HepG2 (cell line): ENCODE data around the gene SCARB2. TPM values are rescaled to one million over a fixed set of nuclear protein-coding genes. Genes with fewer than 3 reads are reported as not detected.

Source experiments
- ARNT ChIP-seq: fragments of 450-650 bp; IDR thresholded peaks from 2 replicates; pipeline ENCODE4 v1.6.1; 2017
- CBFB ChIP-seq: sonication (generic); formaldehyde crosslinking; IDR thresholded peaks from 2 replicates; pipeline ENCODE4 v1.4.0; 2020; ENCODE audit warnings: missing genetic modification reagents
- HNF4A ChIP-seq: sonication (generic); formaldehyde crosslinking; IDR thresholded peaks from 2 replicates; pipeline ENCODE4 v1.4.0; 2020; ENCODE audit warnings: missing genetic modification reagents
- HOXD1 ChIP-seq: sonication (generic); formaldehyde crosslinking; IDR thresholded peaks from 2 replicates; pipeline ENCODE4 v1.5.0; 2020; ENCODE audit warnings: missing genetic modification reagents
- JDP2 ChIP-seq: sonication (generic); formaldehyde crosslinking; IDR thresholded peaks from 2 replicates; pipeline ENCODE4 v1.8.1; 2022; ENCODE audit warnings: missing genetic modification reagents, borderline replicate concordance
- MAFK ChIP-seq, 2 experiments: IDR thresholded peaks in 1 of 2; conservative IDR thresholded peaks in 1 of 2; 2 replicates each; pipeline ENCODE4 v1.6.1; 2011; ENCODE audit warnings: improper control_type of control experiment in 2 of 2, low read length in 2 of 2
- MAZ ChIP-seq, 2 experiments: sonication (generic) in 1 of 2; formaldehyde crosslinking in 1 of 2; IDR thresholded peaks; 2 replicates each; pipeline versions ENCODE4 v1.5.0 to v1.6.1; 2012 to 2020; ENCODE audit warnings: low read depth in 2 of 2, mild to moderate bottlenecking in 2 of 2, borderline replicate concordance in 1 of 2, improper control_type of control experiment in 1 of 2, low read length in 1 of 2, missing genetic modification reagents in 1 of 2, moderate library complexity in 1 of 2
- NPAS2 ChIP-seq: sonication (generic); formaldehyde crosslinking; IDR thresholded peaks from 2 replicates; pipeline ENCODE4 v1.8.0; 2022; ENCODE audit warnings: mild to moderate bottlenecking, missing genetic modification reagents, borderline replicate concordance
- POLR2A ChIP-seq, 2 experiments: IDR thresholded peaks; 2 replicates each; pipeline ENCODE4 v1.6.1; 2011; ENCODE audit warnings: low read depth in 2 of 2, low read length in 2 of 2, mild to moderate bottlenecking in 1 of 2, moderate library complexity in 1 of 2; ENCODE audit not compliant: insufficient read depth in 1 of 2
- RBM39 ChIP-seq: fragments of 200-400 bp; formaldehyde crosslinking; IDR thresholded peaks from one replicate; pipeline ENCODE4 v1.6.1; 2018; ENCODE audit warnings: antibody characterized with exemption, mild to moderate bottlenecking, low read depth, low read length; ENCODE audit not compliant: poor library complexity, severe bottlenecking
- SNAPC2 ChIP-seq: sonication (generic); formaldehyde crosslinking; IDR thresholded peaks from 2 replicates; pipeline ENCODE4 v1.8.1; 2022; ENCODE audit warnings: mild to moderate bottlenecking, missing genetic modification reagents
- ZFP62 ChIP-seq: sonication (generic); formaldehyde crosslinking; IDR thresholded peaks from 2 replicates; pipeline ENCODE4 v1.4.0; 2020; ENCODE audit warnings: missing genetic modification reagents
- ZFP90 ChIP-seq: sonication (generic); formaldehyde crosslinking; IDR thresholded peaks from 2 replicates; pipeline ENCODE4 v1.8.0; 2022; ENCODE audit warnings: missing genetic modification reagents, mild to moderate bottlenecking, inconsistent platforms, borderline replicate concordance
- ZNF10 ChIP-seq: sonication (generic); formaldehyde crosslinking; IDR thresholded peaks from 2 replicates; pipeline ENCODE4 v1.4.0; 2020; ENCODE audit warnings: mild to moderate bottlenecking, low read depth, missing genetic modification reagents, borderline replicate concordance
- polyA plus RNA-seq, 8 experiments: library from polyadenylated mRNA; depleted of rRNA in 3 of 8; stranded (reverse) in 7 of 8; unstranded in 1 of 8; fragments of >200 nt; fragmentation: Illumina TruSeq in 4 of 8; extraction: Trizol in 4 of 8; gene quantifications; 2 replicates each; pipeline versions ENCODE4 v1.2.1 to v1.2.3, GENCODE V29; 2011 to 2016; ENCODE audit warnings: low read depth in 4 of 8, missing spikeins in 1 of 8, mixed read lengths in 1 of 8; ENCODE audit not compliant: insufficient read depth in 1 of 8
- total RNA-seq, 5 experiments: library from RNA; depleted of rRNA; stranded (reverse); fragments of >200 nt; fragmentation: Illumina TruSeq; extraction: Trizol; gene quantifications; 2 replicates each; pipeline ENCODE4 v1.2.3, GENCODE V29; 2016; ENCODE audit warnings: low read depth in 1 of 5
- TF ChIP-seq, protein P1 (sequence below): sonication (generic); formaldehyde crosslinking; IDR thresholded peaks from 2 replicates; pipeline ENCODE4 v1.4.0; 2020; ENCODE audit warnings: missing genetic modification reagents
- TF ChIP-seq, protein P2 (sequence below): sonication (generic); formaldehyde crosslinking; IDR thresholded peaks from 2 replicates; pipeline ENCODE4 v1.5.1; 2020; ENCODE audit warnings: missing genetic modification reagents, mild to moderate bottlenecking, borderline replicate concordance
- TF ChIP-seq, protein P3 (sequence below): sonication (generic); formaldehyde crosslinking; IDR thresholded peaks from 2 replicates; pipeline ENCODE4 v1.9.0; 2022; ENCODE audit warnings: missing genetic modification reagents, mild to moderate bottlenecking, borderline replicate concordance

Gene SCARB2
- total and polyA plus RNA-seq, 2 of the 13 experiments (the other 11 are each of a cell fraction or from before 2014, with no cell fraction given) = 40.6 to 43.4 TPM

DNA sequence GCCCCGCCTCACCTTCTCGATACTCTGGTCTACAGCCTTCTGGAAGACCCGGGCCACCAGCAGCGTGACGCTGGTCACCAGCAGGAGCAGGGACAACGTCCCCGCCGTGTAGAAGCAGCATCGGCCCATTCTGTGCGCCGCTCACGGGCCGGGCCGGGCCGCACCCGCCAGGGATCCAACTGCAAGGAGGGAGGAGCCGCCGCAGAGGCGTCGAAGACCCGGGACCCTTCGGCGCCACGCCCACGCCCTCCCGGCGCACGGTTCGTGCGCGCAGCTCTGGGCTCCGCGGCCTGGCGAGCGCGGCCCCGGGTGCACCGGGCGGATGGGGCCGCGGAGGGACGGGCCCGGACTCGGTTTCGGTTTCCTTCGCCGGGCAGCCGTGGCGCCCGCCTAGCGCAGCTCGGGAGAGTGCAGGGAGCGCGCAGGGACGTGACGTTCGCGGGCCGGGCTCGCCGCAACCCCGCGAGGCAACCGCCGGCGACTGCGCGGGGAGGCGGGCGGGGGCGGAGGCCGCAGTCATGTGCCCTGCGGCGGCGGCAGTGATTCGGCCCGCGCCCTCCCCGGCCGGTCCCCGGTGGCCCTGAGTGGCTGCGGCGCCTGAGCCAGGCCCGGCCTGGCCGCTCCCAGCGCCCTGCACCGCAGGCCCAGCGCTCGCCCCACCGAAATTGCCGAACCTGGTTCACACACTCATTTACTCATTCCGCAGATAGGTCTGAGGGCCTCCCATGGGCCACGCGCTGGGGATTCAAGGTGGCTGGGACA, at the start of gene SCARB2 (continued):
- TF ChIP-seq ZNF10 (no peak), CBFB (CRISPR knock-in tag) (no peak), MAZ (IDR thresholded peaks at IDR 0.05; ENCODE audit: borderline replicate concordance, low read depth, low read length) (peak; percentile 53; the same call in 1 of the 2 replicates), MAZ (CRISPR knock-in tag; IDR thresholded peaks at IDR 0.05; ENCODE audit: low read depth) (peak; percentile 84), ARNT (no peak), MAFK (conservative IDR thresholded peaks at IDR 0.05 in 1 of 2, IDR thresholded peaks at IDR 0.05 in 1 of 2; ENCODE audit: low read length in 2 of 2) (no peak), RBM39 (no peak), JDP2 (no peak; the same call in 1 of the 2 replicates), ZFP62 (CRISPR knock-in tag) (no peak), SNAPC2 (CRISPR knock-in tag) (no peak), NPAS2 (CRISPR knock-in tag) (no peak), POLR2A (IDR thresholded peaks at IDR 0.05; ENCODE audit: insufficient read depth in 1 of 2, low read depth in 2 of 2, low read length in 2 of 2) (peak in 1 of 2 experiments; percentile 84; a peak in 2 of 4 replicates), ZFP90 (CRISPR knock-in tag) (no peak), HOXD1 (no peak), HNF4A (no peak)
- TF ChIP-seq, protein P1, sequence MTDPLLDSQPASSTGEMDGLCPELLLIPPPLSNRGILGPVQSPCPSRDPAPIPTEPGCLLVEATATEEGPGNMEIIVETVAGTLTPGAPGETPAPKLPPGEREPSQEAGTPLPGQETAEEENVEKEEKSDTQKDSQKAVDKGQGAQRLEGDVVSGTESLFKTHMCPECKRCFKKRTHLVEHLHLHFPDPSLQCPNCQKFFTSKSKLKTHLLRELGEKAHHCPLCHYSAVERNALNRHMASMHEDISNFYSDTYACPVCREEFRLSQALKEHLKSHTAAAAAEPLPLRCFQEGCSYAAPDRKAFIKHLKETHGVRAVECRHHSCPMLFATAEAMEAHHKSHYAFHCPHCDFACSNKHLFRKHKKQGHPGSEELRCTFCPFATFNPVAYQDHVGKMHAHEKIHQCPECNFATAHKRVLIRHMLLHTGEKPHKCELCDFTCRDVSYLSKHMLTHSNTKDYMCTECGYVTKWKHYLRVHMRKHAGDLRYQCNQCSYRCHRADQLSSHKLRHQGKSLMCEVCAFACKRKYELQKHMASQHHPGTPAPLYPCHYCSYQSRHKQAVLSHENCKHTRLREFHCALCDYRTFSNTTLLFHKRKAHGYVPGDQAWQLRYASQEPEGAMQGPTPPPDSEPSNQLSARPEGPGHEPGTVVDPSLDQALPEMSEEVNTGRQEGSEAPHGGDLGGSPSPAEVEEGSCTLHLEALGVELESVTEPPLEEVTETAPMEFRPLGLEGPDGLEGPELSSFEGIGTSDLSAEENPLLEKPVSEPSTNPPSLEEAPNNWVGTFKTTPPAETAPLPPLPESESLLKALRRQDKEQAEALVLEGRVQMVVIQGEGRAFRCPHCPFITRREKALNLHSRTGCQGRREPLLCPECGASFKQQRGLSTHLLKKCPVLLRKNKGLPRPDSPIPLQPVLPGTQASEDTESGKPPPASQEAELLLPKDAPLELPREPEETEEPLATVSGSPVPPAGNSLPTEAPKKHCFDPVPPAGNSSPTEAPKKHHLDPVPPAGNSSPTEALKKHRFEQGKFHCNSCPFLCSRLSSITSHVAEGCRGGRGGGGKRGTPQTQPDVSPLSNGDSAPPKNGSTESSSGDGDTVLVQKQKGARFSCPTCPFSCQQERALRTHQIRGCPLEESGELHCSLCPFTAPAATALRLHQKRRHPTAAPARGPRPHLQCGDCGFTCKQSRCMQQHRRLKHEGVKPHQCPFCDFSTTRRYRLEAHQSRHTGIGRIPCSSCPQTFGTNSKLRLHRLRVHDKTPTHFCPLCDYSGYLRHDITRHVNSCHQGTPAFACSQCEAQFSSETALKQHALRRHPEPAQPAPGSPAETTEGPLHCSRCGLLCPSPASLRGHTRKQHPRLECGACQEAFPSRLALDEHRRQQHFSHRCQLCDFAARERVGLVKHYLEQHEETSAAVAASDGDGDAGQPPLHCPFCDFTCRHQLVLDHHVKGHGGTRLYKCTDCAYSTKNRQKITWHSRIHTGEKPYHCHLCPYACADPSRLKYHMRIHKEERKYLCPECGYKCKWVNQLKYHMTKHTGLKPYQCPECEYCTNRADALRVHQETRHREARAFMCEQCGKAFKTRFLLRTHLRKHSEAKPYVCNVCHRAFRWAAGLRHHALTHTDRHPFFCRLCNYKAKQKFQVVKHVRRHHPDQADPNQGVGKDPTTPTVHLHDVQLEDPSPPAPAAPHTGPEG (CRISPR knock-in tag) = peak; percentile 72; the same call in 1 of the 2 replicates
- TF ChIP-seq, protein P2, sequence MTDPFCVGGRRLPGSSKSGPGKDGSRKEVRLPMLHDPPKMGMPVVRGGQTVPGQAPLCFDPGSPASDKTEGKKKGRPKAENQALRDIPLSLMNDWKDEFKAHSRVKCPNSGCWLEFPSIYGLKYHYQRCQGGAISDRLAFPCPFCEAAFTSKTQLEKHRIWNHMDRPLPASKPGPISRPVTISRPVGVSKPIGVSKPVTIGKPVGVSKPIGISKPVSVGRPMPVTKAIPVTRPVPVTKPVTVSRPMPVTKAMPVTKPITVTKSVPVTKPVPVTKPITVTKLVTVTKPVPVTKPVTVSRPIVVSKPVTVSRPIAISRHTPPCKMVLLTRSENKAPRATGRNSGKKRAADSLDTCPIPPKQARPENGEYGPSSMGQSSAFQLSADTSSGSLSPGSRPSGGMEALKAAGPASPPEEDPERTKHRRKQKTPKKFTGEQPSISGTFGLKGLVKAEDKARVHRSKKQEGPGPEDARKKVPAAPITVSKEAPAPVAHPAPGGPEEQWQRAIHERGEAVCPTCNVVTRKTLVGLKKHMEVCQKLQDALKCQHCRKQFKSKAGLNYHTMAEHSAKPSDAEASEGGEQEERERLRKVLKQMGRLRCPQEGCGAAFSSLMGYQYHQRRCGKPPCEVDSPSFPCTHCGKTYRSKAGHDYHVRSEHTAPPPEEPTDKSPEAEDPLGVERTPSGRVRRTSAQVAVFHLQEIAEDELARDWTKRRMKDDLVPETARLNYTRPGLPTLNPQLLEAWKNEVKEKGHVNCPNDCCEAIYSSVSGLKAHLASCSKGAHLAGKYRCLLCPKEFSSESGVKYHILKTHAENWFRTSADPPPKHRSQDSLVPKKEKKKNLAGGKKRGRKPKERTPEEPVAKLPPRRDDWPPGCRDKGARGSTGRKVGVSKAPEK = peak; percentile 87; the same call in 1 of the 2 replicates
- TF ChIP-seq, protein P3, sequence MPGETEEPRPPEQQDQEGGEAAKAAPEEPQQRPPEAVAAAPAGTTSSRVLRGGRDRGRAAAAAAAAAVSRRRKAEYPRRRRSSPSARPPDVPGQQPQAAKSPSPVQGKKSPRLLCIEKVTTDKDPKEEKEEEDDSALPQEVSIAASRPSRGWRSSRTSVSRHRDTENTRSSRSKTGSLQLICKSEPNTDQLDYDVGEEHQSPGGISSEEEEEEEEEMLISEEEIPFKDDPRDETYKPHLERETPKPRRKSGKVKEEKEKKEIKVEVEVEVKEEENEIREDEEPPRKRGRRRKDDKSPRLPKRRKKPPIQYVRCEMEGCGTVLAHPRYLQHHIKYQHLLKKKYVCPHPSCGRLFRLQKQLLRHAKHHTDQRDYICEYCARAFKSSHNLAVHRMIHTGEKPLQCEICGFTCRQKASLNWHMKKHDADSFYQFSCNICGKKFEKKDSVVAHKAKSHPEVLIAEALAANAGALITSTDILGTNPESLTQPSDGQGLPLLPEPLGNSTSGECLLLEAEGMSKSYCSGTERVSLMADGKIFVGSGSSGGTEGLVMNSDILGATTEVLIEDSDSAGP (CRISPR knock-in tag) = peak; percentile 85
